ENCODE results near the gene CACNG4. TPM values are rescaled to one million over a fixed set of nuclear protein-coding genes. Genes with fewer than 3 reads are reported as not detected.

Gene CACNG4
- total and polyA plus RNA-seq, 2 donors from 2014 or later = 0.26 to 0.31 TPM

- no peaks in the 10 kb centered on the region for H3K36me3 ChIP-seq (ENCODE audit: control insufficient read depth in 2 of 3, insufficient read depth in 3 of 3, low read length in 3 of 3)
- FAIRE-seq (no peak), DNase-seq (no peak)
- H3K27ac ChIP-seq (ENCODE audit: low read depth in 2 of 2, low read length in 2 of 2) = no peak overlapping the region
- H3K9ac ChIP-seq (ENCODE audit: low read length in 3 of 3) = no peak overlapping the region
- no peaks in the 10 kb centered on the region for H3K9me3 ChIP-seq (ENCODE audit: control insufficient read depth in 2 of 3, insufficient read depth in 1 of 3, low read length in 3 of 3)
- H3K4me3 ChIP-seq (ENCODE audit: low read length in 3 of 3) = no peak overlapping the region
- TF ChIP-seq CTCF (IDR thresholded peaks at IDR 0.05; ENCODE audit: borderline replicate concordance, extremely low read depth, insufficient read depth) = no peak
- no peaks in the 10 kb centered on the region for H3K27me3 ChIP-seq (ENCODE audit: control insufficient read depth, insufficient read depth, low read length)
- H3K4me1 ChIP-seq (ENCODE audit: control insufficient read depth in 2 of 3, insufficient read depth in 2 of 3, low read depth in 1 of 3, low read length in 3 of 3) = no peaks in the 10 kb centered on the region
- intact Hi-C loops (cut with DNase I) = no loop called here
These were observed 22.2 kb downstream of the CACNG4 start for GRCh38 chr17:66986659-66987058.

- FAIRE-seq = no peak
- intact Hi-C loops (cut with DNase I) = no loop called here
These were observed 22.6 kb downstream of the CACNG4 start for GRCh38 chr17:66987059-66987616.

GRCh38 chr17:66988069-66988798 is 23.7 kb downstream of the CACNG4 start:
- FAIRE-seq (no peak), DNase-seq (no peak)
- Histone ChIP-seq H3K9ac (ENCODE audit: low read length in 3 of 3) (no peak overlapping the region), H3K27ac (ENCODE audit: low read depth in 2 of 2, low read length in 2 of 2) (no peak overlapping the region), H3K4me1 (ENCODE audit: control insufficient read depth in 2 of 3, insufficient read depth in 2 of 3, low read depth in 1 of 3, low read length in 3 of 3) (no peaks in the 10 kb centered on the region), H3K36me3 (ENCODE audit: control insufficient read depth in 2 of 3, insufficient read depth in 3 of 3, low read length in 3 of 3) (no peaks in the 10 kb centered on the region), H3K9me3 (ENCODE audit: control insufficient read depth in 2 of 3, insufficient read depth in 1 of 3, low read length in 3 of 3) (no peaks in the 10 kb centered on the region), H3K27me3 (ENCODE audit: control insufficient read depth, insufficient read depth, low read length) (no peaks in the 10 kb centered on the region), H3K4me3 (ENCODE audit: low read length in 3 of 3) (no peak overlapping the region)
- intact Hi-C loops (cut with DNase I) = no loop called here
- no peak for TF ChIP-seq CTCF (IDR thresholded peaks at IDR 0.05; ENCODE audit: borderline replicate concordance, extremely low read depth, insufficient read depth)

More at GRCh38 chr17:66987059-66987616, 22.6 kb downstream of the CACNG4 start:
- Histone ChIP-seq H3K36me3 (ENCODE audit: control insufficient read depth in 2 of 3, insufficient read depth in 3 of 3, low read length in 3 of 3) (no peaks in the 10 kb centered on the region), H3K4me3 (ENCODE audit: low read length in 3 of 3) (no peak overlapping the region), H3K27me3 (ENCODE audit: control insufficient read depth, insufficient read depth, low read length) (no peaks in the 10 kb centered on the region), H3K9ac (ENCODE audit: low read length in 3 of 3) (no peak overlapping the region), H3K4me1 (ENCODE audit: control insufficient read depth in 2 of 3, insufficient read depth in 2 of 3, low read depth in 1 of 3, low read length in 3 of 3) (no peaks in the 10 kb centered on the region), H3K27ac (ENCODE audit: low read depth in 2 of 2, low read length in 2 of 2) (no peak overlapping the region), H3K9me3 (ENCODE audit: control insufficient read depth in 2 of 3, insufficient read depth in 1 of 3, low read length in 3 of 3) (no peaks in the 10 kb centered on the region)
- DNase-seq = no peak
- TF ChIP-seq CTCF (IDR thresholded peaks at IDR 0.05; ENCODE audit: borderline replicate concordance, extremely low read depth, insufficient read depth) = no peak
